Neuron (in vitro differentiated cells): ENCODE results near the gene SPACA4.
"Not testable (repeated sequence)": the region's sequence is repeated elsewhere in the genome, so short reads cannot be mapped to it uniquely, and the experiment has no call there.

Experiments
- H2AFZ ChIP-seq: one replicate; pipeline ENCODE4 v1.6.1; 2013; ENCODE audit warnings: low read depth, mild to moderate bottlenecking, inconsistent platforms, low read length, moderate library complexity
- H3K27me3 ChIP-seq: one replicate; pipeline ENCODE4 v1.6.1; 2013; ENCODE audit warnings: low read length; ENCODE audit not compliant: insufficient read depth
- H3K36me3 ChIP-seq: one replicate; pipeline ENCODE4 v1.6.1; 2013; ENCODE audit warnings: low read length; ENCODE audit not compliant: insufficient read depth
- H3K4me1 ChIP-seq: one replicate; pipeline ENCODE4 v1.6.1; 2013; ENCODE audit warnings: low read length; ENCODE audit not compliant: insufficient read depth
- H3K4me3 ChIP-seq: 2 replicates; pipeline ENCODE4 v1.5.1; 2013; ENCODE audit warnings: mild to moderate bottlenecking, low read length, moderate library complexity
- H3K9me3 ChIP-seq: one replicate; pipeline ENCODE4 v1.6.1; 2013; ENCODE audit warnings: low read length

SPACA4 gene

GRCh38 chr19:48606463-48607358 is at the start of gene SPACA4:
SPACA4 (plus strand) TSS chr19:48606742; CDS start chr19:48606979, 237 bp downstream.
- no peaks in the 10 kb centered on the region for H3K4me1 ChIP-seq
- no peak within 1 kb of the TSS for H3K4me3 ChIP-seq
- no peaks in the 10 kb centered on the region for H3K36me3 ChIP-seq
- no peaks in the 10 kb centered on the region for H3K27me3 ChIP-seq
- no peak within 1 kb of the TSS for H2AFZ ChIP-seq
- no peaks in the 10 kb centered on the region for H3K9me3 ChIP-seq

DNA sequence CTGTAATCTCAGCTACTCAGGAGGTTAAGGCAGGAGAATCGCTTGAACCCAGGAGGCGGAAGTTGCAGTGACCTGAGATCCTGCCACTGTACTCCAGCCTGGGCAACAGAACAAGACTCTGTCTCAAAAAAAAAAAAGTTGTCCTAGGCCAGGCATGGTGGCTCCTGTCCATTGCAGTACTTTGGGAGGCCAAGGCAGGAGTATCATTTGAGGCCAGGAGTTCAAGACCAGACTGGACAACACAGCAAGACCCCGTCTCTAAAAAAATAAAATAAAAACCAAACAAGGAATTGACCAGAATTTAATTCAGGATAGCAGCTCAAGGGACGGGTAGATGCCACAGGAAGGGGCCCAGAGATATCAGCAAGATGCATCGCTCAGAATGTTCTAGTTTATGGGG is 49.7 kb upstream of the SPACA4 start:
- no peaks in the 10 kb centered on the region for H3K9me3 ChIP-seq
- H3K27me3 ChIP-seq = no peaks in the 10 kb centered on the region
- no peak overlapping the region for H3K4me3 ChIP-seq

GRCh38 chr19:48558018-48558684 is 48.4 kb upstream of the SPACA4 start:
- H3K4me1 ChIP-seq = peaks cover 7% of the 10 kb centered on the region
- no peaks in the 10 kb centered on the region for H3K36me3 ChIP-seq
- H3K4me3 ChIP-seq = no peak overlapping the region
- no peaks in the 10 kb centered on the region for H3K27me3 ChIP-seq
- H2AFZ ChIP-seq = no peak overlapping the region
- no peaks in the 10 kb centered on the region for H3K9me3 ChIP-seq

More for the DNA sequence above, 49.7 kb upstream of the SPACA4 start:
- no peaks in the 10 kb centered on the region for H3K36me3 ChIP-seq
- H2AFZ ChIP-seq = no peak overlapping the region
- H3K4me1 ChIP-seq = peaks cover 7% of the 10 kb centered on the region

DNA sequence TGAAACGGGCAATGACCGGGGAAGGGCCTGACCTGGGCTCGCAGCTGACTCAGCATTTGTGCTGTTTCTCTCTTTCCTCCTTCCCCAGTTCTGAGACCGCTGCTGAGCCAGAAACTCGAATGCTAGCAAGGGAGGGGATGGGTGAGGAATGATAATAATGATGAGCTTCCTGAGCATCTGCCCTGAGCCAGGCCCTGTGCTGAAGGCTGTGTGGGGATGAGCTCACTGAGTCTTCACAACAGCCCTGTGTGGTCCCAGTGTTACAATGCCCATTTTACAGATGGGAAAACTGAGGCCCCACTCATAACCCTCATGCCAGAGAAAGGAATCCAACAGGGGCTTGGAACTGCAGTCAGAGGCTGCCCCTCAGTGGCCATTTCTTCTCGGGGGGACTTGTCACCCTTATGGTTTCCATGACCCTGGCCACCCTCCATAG is 46.4 kb upstream of the SPACA4 start:
- no peak overlapping the region for H2AFZ ChIP-seq
- no peaks in the 10 kb centered on the region for H3K4me1 ChIP-seq
- H3K27me3 ChIP-seq = no peaks in the 10 kb centered on the region
- no peaks in the 10 kb centered on the region for H3K36me3 ChIP-seq
- H3K9me3 ChIP-seq = no peaks in the 10 kb centered on the region
- H3K4me3 ChIP-seq = no peak overlapping the region

DNA sequence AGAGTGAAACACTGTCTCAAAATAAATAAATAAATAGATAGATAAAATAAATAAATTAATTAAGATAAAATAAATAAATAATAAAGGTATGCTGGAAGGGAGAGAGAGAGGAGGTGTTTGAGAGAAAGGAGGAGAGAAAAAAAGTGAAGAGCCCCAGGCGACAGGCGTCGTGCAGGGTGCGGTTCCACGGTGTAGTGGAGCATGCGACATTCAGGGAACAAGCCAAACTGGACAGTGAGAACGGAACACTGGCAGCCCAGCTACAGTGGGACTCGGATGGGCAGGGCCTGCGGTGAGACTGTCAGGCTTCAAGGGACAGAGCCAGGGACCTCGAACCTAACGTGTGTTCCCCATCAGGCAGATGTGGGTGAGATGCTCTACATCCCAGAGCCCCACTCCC is 45.1 kb upstream of the SPACA4 start:
- Histone ChIP-seq H3K4me3 (no peak overlapping the region), H3K36me3 (no peaks in the 10 kb centered on the region), H2AFZ (no peak overlapping the region), H3K9me3 (no peaks in the 10 kb centered on the region), H3K27me3 (no peaks in the 10 kb centered on the region), H3K4me1 (no peaks in the 10 kb centered on the region)

DNA sequence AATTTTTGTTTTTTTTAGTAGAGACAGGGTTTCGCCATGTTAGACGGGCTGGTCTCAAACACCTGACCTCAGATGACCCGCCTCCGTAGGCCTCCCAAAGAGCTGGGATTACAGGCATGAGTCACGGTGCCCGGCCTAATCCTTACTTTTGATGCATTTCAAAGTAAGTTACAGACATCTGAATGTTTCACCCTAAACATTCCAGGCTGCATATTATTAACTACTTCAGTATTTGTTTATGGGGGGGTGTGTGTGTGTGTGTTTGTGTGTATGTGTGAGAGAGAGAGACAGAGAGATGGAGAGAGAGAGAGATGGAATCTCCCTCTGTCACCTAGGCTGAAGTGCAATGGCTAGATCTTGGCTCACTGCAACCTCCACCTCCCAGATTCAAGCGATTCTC is 41.5 kb upstream of the SPACA4 start:
- Histone ChIP-seq H3K4me1 (peaks cover 6% of the 10 kb centered on the region), H3K9me3 (no peaks in the 10 kb centered on the region), H3K4me3 (no peak overlapping the region), H2AFZ (no peak overlapping the region), H3K27me3 (peaks cover 18% of the 10 kb centered on the region), H3K36me3 (no peaks in the 10 kb centered on the region)

DNA sequence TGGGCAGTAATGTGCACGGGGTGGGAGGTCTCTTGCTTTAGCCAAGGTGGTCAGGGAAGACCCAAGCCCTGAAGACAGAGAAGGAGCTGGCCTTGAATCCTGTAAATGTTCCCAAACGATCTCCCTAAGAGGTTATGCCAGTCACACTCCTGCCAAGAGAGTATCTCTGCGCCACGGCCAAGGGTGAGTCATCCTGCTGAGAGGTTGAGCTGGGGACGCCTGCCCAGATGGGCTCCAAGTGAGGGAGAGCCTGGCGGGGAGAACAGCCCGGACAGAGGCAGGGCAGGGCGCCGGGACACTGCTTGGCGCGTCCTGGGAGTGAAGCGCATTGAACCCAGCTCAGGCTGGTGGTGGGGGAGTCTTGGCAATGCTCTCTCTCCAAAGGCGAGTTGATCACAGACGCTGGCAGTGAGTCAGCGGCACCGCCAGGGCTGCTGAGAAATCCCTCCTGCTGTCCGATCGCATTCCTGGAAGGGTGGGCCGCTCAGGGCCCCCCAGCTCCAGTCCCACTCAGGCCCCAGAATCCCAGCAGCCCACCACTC is 38.1 kb upstream of the SPACA4 start:
- Histone ChIP-seq H3K36me3 (no peaks in the 10 kb centered on the region), H3K4me3 (no peak overlapping the region), H3K9me3 (no peaks in the 10 kb centered on the region), H3K4me1 (peaks cover 10% of the 10 kb centered on the region), H2AFZ (no peak overlapping the region), H3K27me3 (peaks cover 23% of the 10 kb centered on the region)

- Histone ChIP-seq H3K4me1 (peaks cover 10% of the 10 kb centered on the region), H3K36me3 (no peaks in the 10 kb centered on the region), H3K4me3 (no peak overlapping the region), H2AFZ (no peak overlapping the region), H3K9me3 (no peaks in the 10 kb centered on the region), H3K27me3 (peaks cover 23% of the 10 kb centered on the region)
These were observed 36.7 kb upstream of the SPACA4 start for GRCh38 chr19:48569814-48570213.

DNA sequence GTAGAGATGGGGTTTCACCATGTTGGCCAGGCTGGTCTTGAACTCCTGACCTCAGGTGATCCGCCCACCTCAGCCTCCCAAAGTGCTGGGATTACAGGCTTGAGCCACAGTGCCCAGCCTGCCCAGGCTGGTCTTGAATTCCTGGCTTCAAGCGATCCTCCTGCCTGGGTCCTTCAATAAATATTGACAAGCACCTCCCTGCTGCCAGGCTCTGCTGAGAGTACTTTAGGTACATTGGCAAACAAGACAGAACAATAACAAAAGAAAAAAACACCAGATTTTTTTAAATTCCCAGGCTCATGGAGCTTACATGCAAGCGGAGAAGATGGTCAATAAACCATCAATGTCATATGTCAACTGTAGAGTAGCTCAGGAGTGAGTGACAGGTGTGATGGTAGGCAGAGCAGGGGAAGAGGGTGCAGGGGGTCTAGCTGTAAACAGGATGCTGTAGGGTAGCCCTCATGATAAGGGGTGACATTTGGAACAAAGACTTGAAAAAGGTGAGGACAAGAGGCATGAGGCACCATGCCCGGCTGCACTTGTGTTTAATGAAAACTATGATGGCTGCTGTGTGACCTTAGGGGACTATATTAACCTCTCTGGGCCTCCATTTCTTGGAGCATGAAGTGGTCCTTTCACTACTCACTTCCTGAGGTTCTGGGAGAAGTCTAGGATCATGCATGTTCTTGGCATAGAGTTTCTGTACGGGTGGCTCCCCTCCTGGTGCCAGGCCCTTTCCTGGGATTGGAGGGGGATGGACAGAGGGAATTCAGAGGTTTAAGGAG is 35.0 kb upstream of the SPACA4 start:
- Histone ChIP-seq H3K36me3 (no peaks in the 10 kb centered on the region), H3K4me3 (no peak overlapping the region), H3K27me3 (peaks cover 23% of the 10 kb centered on the region), H3K4me1 (peaks cover 10% of the 10 kb centered on the region), H2AFZ (no peak overlapping the region), H3K9me3 (no peaks in the 10 kb centered on the region)

DNA sequence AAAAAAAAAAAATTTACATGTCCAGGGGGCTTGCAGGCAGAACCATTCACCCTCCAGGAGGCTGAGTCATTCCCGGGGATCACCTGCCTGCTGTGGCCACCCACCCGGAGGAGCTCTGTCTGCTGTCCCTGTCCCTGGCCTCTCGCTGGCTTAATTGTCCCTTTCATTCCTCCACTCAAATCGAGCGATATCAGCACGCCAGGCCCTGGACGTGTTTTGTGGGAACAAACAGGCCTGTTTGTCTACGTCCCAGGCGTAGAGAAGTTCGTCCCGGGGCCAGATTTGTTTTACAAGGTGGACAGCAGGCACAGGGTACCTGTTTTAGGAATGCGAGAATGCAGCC is 33.4 kb upstream of the SPACA4 start:
- Histone ChIP-seq H3K36me3 (no peaks in the 10 kb centered on the region), H3K27me3 (peaks cover 12% of the 10 kb centered on the region), H3K4me3 (no peak overlapping the region), H3K9me3 (no peaks in the 10 kb centered on the region), H3K4me1 (peaks cover 10% of the 10 kb centered on the region), H2AFZ (no peak overlapping the region)

DNA sequence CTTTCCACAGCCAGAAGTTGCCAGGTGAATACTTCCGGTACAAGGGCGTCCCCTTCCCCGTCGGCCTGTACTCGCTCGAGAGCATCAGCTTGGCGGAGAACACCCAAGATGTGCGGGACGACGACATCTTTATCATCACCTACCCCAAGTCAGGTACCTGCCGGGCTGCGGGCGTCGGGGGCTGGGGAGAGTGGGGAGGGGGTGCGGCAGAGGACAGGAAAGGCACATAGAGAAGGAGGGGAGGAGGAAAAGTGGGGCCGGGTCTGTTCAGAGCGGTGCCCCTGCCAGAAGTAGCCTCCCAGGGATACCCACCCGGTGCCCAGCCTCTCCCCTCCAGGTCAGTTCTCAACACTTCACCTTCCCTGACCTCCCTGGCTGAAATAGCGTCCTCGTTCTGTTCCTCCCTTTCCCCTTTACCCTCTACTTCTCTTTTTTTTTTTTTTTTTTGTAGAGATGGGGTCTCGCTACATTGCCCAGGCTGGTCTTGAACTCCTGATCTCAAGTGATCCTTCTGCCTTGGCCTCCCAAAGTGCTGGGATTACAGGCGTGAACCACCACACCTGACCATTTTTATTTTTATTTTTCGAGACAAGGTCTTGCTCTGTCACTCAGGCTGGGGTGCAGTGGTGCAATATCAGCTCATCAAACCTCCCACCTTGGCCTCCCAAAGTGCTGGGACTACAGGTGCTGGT is 30.5 kb upstream of the SPACA4 start:
- Histone ChIP-seq H3K27me3 (peaks cover 3% of the 10 kb centered on the region), H3K9me3 (no peaks in the 10 kb centered on the region), H2AFZ (no peak overlapping the region), H3K4me1 (peaks cover 3% of the 10 kb centered on the region), H3K4me3 (no peak overlapping the region), H3K36me3 (no peaks in the 10 kb centered on the region)

GRCh38 chr19:48577908-48578307 is 28.6 kb upstream of the SPACA4 start:
- H3K9me3 ChIP-seq, H3K4me1 ChIP-seq, H3K4me3 ChIP-seq, H3K27me3 ChIP-seq, H2AFZ ChIP-seq, H3K36me3 ChIP-seq: not testable (repeated sequence)
